Lower lobe of right lung (tissue), 2 donors: ENCODE measurements around the gene KCNN3. TPM values are rescaled to one million over a fixed set of nuclear protein-coding genes. Genes with fewer than 3 reads are reported as not detected.

ENCODE experiments used
- ATAC-seq, 2 donors: fragments of 200-7000 bp; cut with Tn5 transposase; one replicate each; pipeline ENCODE4 v1.9.1; 2020 to 2022; ENCODE audit warnings: mild to moderate bottlenecking in 2 of 2, moderate library complexity in 2 of 2
- DNase-seq: peaks from one replicate; pipeline ENCODE4 v3.0.0-alpha.2; 2020
- H3K27ac ChIP-seq: fragments of 200-600 bp; one replicate; pipeline ENCODE4 v1.8.0; 2022
- H3K27me3 ChIP-seq: fragments of 200-600 bp; one replicate; pipeline ENCODE4 v1.8.0; 2022; ENCODE audit warnings: low read depth
- H3K36me3 ChIP-seq: fragments of 200-600 bp; one replicate; pipeline ENCODE4 v1.8.0; 2022; ENCODE audit warnings: mild to moderate bottlenecking
- H3K4me1 ChIP-seq: fragments of 200-600 bp; one replicate; pipeline ENCODE4 v1.8.0; 2022
- H3K4me3 ChIP-seq: fragments of 200-600 bp; one replicate; pipeline ENCODE4 v1.8.0; 2022; ENCODE audit warnings: mild to moderate bottlenecking
- H3K9me3 ChIP-seq: fragments of 200-600 bp; one replicate; pipeline ENCODE4 v1.8.0; 2022
- CTCF ChIP-seq: fragments of 200-600 bp; IDR thresholded peaks from one replicate; pipeline ENCODE4 v1.8.0; 2022; ENCODE audit warnings: antibody characterized with exemption, mild to moderate bottlenecking
- intact Hi-C: fragments of 100-400 bp; cut with DNase I; formaldehyde crosslinking; loops from one replicate; pipeline ENCODE4 v1.11.0; 2022
- total RNA-seq: library from RNA; stranded (reverse); fragmentation: NEBNext Ultra II Directional; extraction: Animal tissue kit (Norgen Biotek cat#: 25700); gene quantifications from one replicate; pipeline ENCODE4 v1.2.1, GENCODE V29; 2021
- donor health status: DM: no; HTN: yes; CAD: no; lungs with severe emphysema.

KCNN3 gene
- total RNA-seq, 1 donor from 2014 or later: 4.4 TPM

DNA sequence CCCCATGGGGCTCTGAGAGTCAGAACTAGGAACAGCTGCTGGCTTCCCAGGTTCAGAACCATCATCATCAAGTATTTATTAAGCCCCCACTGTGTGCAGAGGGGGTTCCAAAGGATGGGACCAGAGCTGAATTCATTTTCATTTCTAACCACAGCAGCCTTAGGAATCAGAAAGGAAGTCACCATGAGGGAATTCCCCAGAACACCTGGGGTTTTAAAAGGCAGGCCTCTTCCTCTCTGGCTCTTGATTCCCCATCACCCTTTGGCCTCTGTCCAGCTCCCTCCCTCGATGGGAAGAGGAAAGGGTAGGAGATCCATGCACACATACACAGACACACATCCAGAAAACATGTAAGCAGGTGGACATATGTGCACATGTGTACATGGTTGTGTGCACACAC lies 1.3 kb upstream of the KCNN3 start:
- no peak for ATAC-seq
- intact Hi-C loops: no loop called here
- no peaks in the 10 kb centered on the region for H3K36me3 ChIP-seq
- H3K9me3 ChIP-seq: no peaks in the 10 kb centered on the region
- peaks cover 22% of the 10 kb centered on the region for H3K4me1 ChIP-seq
- H3K27ac ChIP-seq: no peak overlapping the region
- H3K4me3 ChIP-seq: no peak overlapping the region
- no peak for TF ChIP-seq CTCF
- no peak for DNase-seq
- H3K27me3 ChIP-seq: peaks cover 4% of the 10 kb centered on the region

DNA sequence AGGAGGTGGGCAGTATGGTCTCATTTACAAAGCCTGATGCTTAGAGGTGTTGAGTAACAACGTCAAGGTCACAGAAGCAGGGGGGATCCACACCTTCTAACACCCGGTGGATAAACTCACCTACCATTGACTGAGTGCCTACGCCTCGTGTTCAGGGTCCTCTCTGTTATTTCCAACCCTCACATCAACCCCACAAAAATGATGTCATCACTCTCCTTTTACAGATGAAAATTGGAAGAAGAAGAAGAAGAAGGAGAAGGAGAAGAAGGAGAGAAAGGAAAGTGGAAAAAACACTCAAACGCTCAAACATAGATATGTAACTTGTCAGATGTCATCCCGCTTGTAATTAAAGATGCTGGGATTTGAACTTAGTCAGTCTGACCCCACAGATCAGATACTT lies 653 bp upstream of the KCNN3 start:
- DNase-seq (no peak), ATAC-seq (no peak)
- H3K4me3 ChIP-seq: peak overlapping the region; percentile 52
- peaks cover 4% of the 10 kb centered on the region for H3K27me3 ChIP-seq
- intact Hi-C loops: no loop called here
- peaks cover 22% of the 10 kb centered on the region for H3K4me1 ChIP-seq
- H3K9me3 ChIP-seq: no peaks in the 10 kb centered on the region
- no peak overlapping the region for H3K27ac ChIP-seq
- TF ChIP-seq CTCF: no peak
- no peaks in the 10 kb centered on the region for H3K36me3 ChIP-seq

DNA sequence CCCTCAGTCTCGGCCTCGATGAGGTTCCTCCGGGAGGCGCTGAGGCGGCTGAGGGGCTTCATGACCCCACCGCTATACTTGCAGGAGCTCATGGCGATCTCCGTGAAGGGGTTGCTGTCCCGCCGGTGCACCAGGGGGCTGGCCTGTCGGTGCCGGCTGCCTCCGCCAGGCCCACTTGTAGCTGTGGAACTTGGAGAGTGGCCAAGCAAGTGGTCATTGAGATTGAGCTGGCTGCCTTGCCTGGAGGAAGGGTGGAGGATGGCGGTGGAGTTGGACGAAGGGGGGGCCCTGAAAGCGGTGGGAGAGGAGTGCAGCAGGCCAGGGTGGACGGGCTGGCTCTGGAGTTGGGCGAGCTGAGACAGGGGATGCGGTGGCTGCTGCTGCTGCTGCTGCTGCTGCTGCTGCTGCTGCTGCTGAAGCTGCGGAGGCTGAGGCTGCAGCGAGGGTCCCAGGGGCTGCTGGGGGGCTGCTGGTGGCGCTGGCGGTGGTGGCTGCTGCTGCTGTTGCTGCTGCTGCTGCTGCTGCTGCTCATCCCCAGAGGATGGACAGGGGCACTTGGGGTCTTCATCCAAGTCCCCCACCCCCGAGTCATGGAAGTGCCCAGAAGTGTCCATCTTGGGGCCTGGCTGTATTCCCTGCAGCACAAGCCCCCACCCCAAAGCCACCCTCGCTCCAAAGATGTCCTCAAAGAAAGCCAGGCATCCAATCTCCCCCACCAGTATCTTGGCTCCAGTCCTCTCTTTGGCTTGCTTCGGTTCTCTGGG lies 548 bp downstream of the KCNN3 start:
- no peak for TF ChIP-seq CTCF
- intact Hi-C loops: no loop called here
- peak; percentile 69 to 79 for ATAC-seq
- Histone ChIP-seq H3K27me3 (peaks cover 4% of the 10 kb centered on the region), H3K9me3 (no peaks in the 10 kb centered on the region), H3K4me1 (peaks cover 22% of the 10 kb centered on the region), H3K4me3 (peak overlapping the region; percentile 52), H3K36me3 (no peaks in the 10 kb centered on the region), H3K27ac (no peak overlapping the region)
- DNase-seq: peak; percentile 60

GRCh38 chr1:154867841-154868605 lies 2.1 kb downstream of the KCNN3 start:
- Histone ChIP-seq H3K4me3 (peak overlapping the region; percentile 52), H3K9me3 (no peaks in the 10 kb centered on the region), H3K36me3 (no peaks in the 10 kb centered on the region), H3K27me3 (peaks cover 4% of the 10 kb centered on the region), H3K27ac (no peak overlapping the region), H3K4me1 (peaks cover 22% of the 10 kb centered on the region)
- TF ChIP-seq CTCF: no peak
- no peak for ATAC-seq
- intact Hi-C loops: no loop called here
- no peak for DNase-seq

DNA sequence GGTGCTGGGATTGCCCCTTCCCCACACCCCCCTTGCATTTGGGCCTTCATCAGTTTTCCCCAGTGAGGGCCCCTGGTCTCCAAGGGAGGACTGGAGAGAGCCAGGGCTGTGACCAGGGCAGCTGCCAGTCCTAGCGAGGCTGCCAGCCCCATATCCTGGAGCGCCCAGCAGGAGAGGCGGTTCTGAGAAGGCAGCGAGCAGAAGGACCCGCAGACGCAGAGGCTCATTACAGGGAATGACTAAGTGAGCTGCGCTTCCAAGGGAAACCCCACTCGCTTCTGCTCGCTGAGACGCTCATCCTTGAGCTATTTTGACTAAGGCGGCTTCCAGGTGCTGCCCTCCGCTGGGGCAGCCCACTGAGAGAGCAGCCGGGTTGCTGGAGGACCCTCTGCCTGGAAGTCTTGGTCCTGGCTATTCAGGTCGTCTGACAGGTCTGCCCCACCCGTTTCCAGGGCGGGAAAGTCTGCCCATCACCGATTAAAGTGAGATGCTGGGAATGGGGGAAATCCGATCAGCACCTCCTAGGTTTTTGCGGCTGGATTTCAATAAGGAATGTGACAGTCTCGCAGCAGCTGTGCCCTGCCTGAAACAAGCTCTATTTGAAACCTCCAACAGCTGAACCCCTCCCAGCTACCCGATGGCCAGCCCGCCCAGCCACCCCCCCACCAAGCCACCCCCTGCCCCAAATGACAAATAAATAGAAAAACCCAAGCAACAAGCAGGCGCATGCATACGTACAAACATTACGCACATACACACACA lies 2.8 kb downstream of the KCNN3 start:
- no peaks in the 10 kb centered on the region for H3K9me3 ChIP-seq
- no peak overlapping the region for H3K4me3 ChIP-seq
- no peak overlapping the region for H3K27ac ChIP-seq
- H3K36me3 ChIP-seq: no peaks in the 10 kb centered on the region
- peaks cover 4% of the 10 kb centered on the region for H3K27me3 ChIP-seq
- ATAC-seq (peak in 1 of 2 donors; percentile 17), DNase-seq (no peak)
- TF ChIP-seq CTCF: no peak
- intact Hi-C loops: no loop called here
- peaks cover 22% of the 10 kb centered on the region for H3K4me1 ChIP-seq
